Endothelial cell of umbilical vein (primary cell): Measurements from ENCODE around the gene MYH7. TPM values are rescaled to one million over a fixed set of nuclear protein-coding genes. Genes with fewer than 3 reads are reported as not detected.

Source experiments
- BruUV-seq: library from RNA; stranded (reverse); fragments of 400-500 nt; replicated peaks from 2 replicates; lab custom pipeline; 2021; lab: Mats Ljungman, UMichigan
- CTCF ChIA-PET: fragments of 300-600, 350-600 bp; sonication (Branson Sonifier 250); formaldehyde crosslinking; loops from one replicate; lab custom pipeline; 2021; ENCODE audit warnings: antibody characterized with exemption, inconsistent platforms; lab: Charles Lee
- POLR2A ChIA-PET: fragments of 300-600, 350-600 bp; sonication (Branson Sonifier 250); formaldehyde crosslinking; loops from one replicate; lab custom pipeline; 2021; ENCODE audit warnings: antibody characterized with exemption, inconsistent platforms; lab: Charles Lee
- DNase-seq: peaks from one replicate; pipeline ENCODE4 v3.0.0-alpha.2; 2011; ENCODE audit warnings: low read depth, low spot score
- FAIRE-seq: peaks from 2 replicates; lab custom pipeline; 2011; peaks lifted over from hg19 to GRCh38; lab: Jason Lieb, UNC
- H2AFZ ChIP-seq: 2 replicates; pipeline ENCODE4 v1.6.0; 2012; ENCODE audit warnings: low read depth, low read length, control low read depth, inconsistent platforms
- H3K27ac ChIP-seq: 2 replicates; pipeline ENCODE4 v1.5.1; 2011; ENCODE audit warnings: low read depth, mild to moderate bottlenecking, control low read depth, low read length, moderate library complexity; ENCODE audit not compliant: insufficient read depth
- H3K27me3 ChIP-seq, 2 experiments: 2 replicates each; pipeline versions ENCODE4 v1.6.0 to v1.6.1; 2011; ENCODE audit warnings: low read length in 2 of 2, mixed read lengths in 1 of 2; ENCODE audit not compliant: control insufficient read depth in 2 of 2, insufficient read depth in 2 of 2
- H3K36me3 ChIP-seq, 2 experiments: 2 replicates in 1 of 2; 3 replicates in 1 of 2; pipeline ENCODE4 v1.5.1; 2011; ENCODE audit warnings: low read length in 2 of 2, mild to moderate bottlenecking in 1 of 2, moderate library complexity in 1 of 2; ENCODE audit not compliant: control insufficient read depth in 2 of 2, insufficient read depth in 2 of 2; ENCODE audit errors: extremely low read depth in 1 of 2
- H3K4me1 ChIP-seq: 3 replicates; pipeline ENCODE4 v1.5.1; 2011; ENCODE audit warnings: mild to moderate bottlenecking, low read length; ENCODE audit not compliant: control insufficient read depth, insufficient read depth; ENCODE audit errors: extremely low read depth
- H3K4me2 ChIP-seq: 2 replicates; pipeline ENCODE4 v1.6.1; 2011; ENCODE audit warnings: low read length, control low read depth, mixed read lengths; ENCODE audit not compliant: insufficient read depth
- H3K4me3 ChIP-seq, 3 experiments: fragments of 200-600 bp in 1 of 3; sonication (generic), shearing (Covaris generic) in 1 of 3; replicated peaks in 1 of 3; 2 replicates each; pipeline ENCODE4 v1.5.1; 2011 to 2016; ENCODE audit warnings: control low read depth in 3 of 3, low read length in 3 of 3, mild to moderate bottlenecking in 2 of 3, inconsistent platforms in 1 of 3, low read depth in 1 of 3, moderate library complexity in 1 of 3; ENCODE audit not compliant: insufficient read depth in 1 of 3
- H3K79me2 ChIP-seq: 2 replicates; pipeline ENCODE4 v1.6.0; 2012; ENCODE audit warnings: low read length, inconsistent platforms; ENCODE audit not compliant: control insufficient read depth, insufficient read depth
- H3K9ac ChIP-seq: replicated peaks from 2 replicates; pipeline ENCODE3; 2011; ENCODE audit warnings: low read length, control low read depth; ENCODE audit not compliant: insufficient read depth; ENCODE audit errors: extremely low read depth
- H3K9me1 ChIP-seq: replicated peaks from 3 replicates; pipeline ENCODE4 v1.6.0; 2011; ENCODE audit warnings: mild to moderate bottlenecking, low read length; ENCODE audit not compliant: control insufficient read depth, insufficient read depth; ENCODE audit errors: extremely low read depth
- H3K9me3 ChIP-seq: replicated peaks from 2 replicates; pipeline ENCODE4 v1.5.1; 2012; ENCODE audit warnings: low read length, inconsistent platforms; ENCODE audit not compliant: control insufficient read depth, insufficient read depth
- H4K20me1 ChIP-seq: replicated peaks from 2 replicates; pipeline ENCODE3; 2011; ENCODE audit warnings: mild to moderate bottlenecking, low read length; ENCODE audit not compliant: control insufficient read depth, insufficient read depth; ENCODE audit errors: extremely low read depth
- EZH2 ChIP-seq: IDR thresholded peaks from 2 replicates; pipeline ENCODE4 v1.6.1; 2012; ENCODE audit warnings: borderline replicate concordance, low read depth, mild to moderate bottlenecking, moderate library complexity, low read length, inconsistent platforms; ENCODE audit not compliant: severe bottlenecking
- FOS ChIP-seq: IDR thresholded peaks from 2 replicates; pipeline ENCODE4 v1.6.1; 2011; ENCODE audit warnings: mild to moderate bottlenecking, low read length, moderate library complexity, borderline replicate concordance; ENCODE audit not compliant: insufficient read depth
- GATA2 ChIP-seq: IDR thresholded peaks from 2 replicates; pipeline ENCODE4 v1.7.0; 2011; ENCODE audit warnings: low read depth, mild to moderate bottlenecking, moderate library complexity, mixed read lengths, low read length; ENCODE audit not compliant: insufficient read length, insufficient read depth
- JUN ChIP-seq: IDR thresholded peaks from 2 replicates; pipeline ENCODE4 v1.6.1; 2011; ENCODE audit warnings: borderline replicate concordance, low read depth; ENCODE audit not compliant: insufficient read length, insufficient read depth
- MYC ChIP-seq: IDR thresholded peaks from one replicate; pipeline ENCODE4 v1.6.1; 2011; ENCODE audit warnings: mild to moderate bottlenecking, low read depth, low read length
- POLR2A ChIP-seq: IDR thresholded peaks from 2 replicates; pipeline ENCODE4 v1.6.1; 2012; ENCODE audit warnings: low read depth, mild to moderate bottlenecking, control low read depth, low read length
- POLR2AphosphoS5 ChIP-seq: IDR thresholded peaks from 2 replicates; pipeline ENCODE4 v1.6.1; 2012; ENCODE audit warnings: low read depth, mild to moderate bottlenecking, control low read depth, low read length, moderate library complexity; ENCODE audit not compliant: insufficient read depth
- dilution Hi-C: fragments of 300-500 bp; cut with MboI; formaldehyde crosslinking; loops from one replicate; pipeline ENCODE4 v1.15.0; 2019; ENCODE audit warnings: low sequenced_read_pairs; ENCODE audit not compliant: extremely low pct_ligation_motif_present
- intact Hi-C: fragments of 100-400 bp; cut with micrococcal nuclease; formaldehyde crosslinking; loops from one replicate; pipeline ENCODE4 v1.10.0; 2022
- polyA plus RNA-seq, 4 experiments: library from polyadenylated mRNA; depleted of rRNA in 3 of 4; stranded (reverse) in 3 of 4; unstranded in 1 of 4; fragments of >200 nt; gene quantifications; 2 replicates each; pipeline versions ENCODE4 v1.2.1 to v1.2.3, GENCODE V29; 2011 to 2012; ENCODE audit warnings: missing spikeins in 1 of 4
- total RNA-seq: library from RNA; stranded (reverse); gene quantifications from 2 replicates; pipeline ENCODE4 v1.2.3, GENCODE V29; 2021
- TF ChIP-seq, protein P1 (sequence below), 2 donors: IDR thresholded peaks; 1 replicate in 1 of 2; 2 replicates in 1 of 2; pipeline ENCODE4 v1.5.1; 2011; ENCODE audit warnings: low read length in 2 of 2, mild to moderate bottlenecking in 2 of 2, moderate library complexity in 2 of 2, control low read depth in 1 of 2, inconsistent platforms in 1 of 2, low read depth in 1 of 2; ENCODE audit not compliant: insufficient read depth in 1 of 2; ENCODE audit errors: extremely low read depth in 1 of 2
- TF ChIP-seq, protein P2 (sequence below): IDR thresholded peaks from 2 replicates; pipeline ENCODE4 v1.6.1; 2011; ENCODE audit not compliant: insufficient read depth, insufficient read length

The MYH7 gene
- total and polyA plus RNA-seq, 2 donors (not counting 3 experiments of a cell fraction or from before 2014, with no cell fraction given): not detected

DNA sequence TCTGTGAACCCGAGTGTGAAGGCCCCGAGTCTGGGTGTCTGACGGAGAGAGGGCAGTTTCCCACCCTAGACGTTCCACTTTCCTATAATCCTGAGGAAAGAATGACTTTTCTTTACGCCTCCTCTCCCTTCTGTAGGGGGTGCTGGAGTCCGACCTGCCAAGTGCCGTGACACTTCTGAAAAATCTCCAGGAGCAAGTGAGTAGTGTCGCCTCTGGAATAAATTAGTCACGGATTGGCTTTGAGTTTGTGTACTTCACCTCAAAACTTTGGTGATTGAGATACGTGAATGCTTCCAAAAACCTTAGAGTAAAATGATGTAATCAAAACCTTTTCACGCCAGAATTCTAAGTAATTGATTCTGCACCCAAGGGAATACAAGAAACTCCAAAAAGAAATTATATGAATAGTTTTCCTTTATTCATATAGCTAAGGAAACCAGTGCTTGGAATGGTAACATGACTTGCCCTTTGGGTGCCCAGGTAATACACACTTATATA is 34.5 kb upstream of the MYH7 start:
- Histone ChIP-seq H3K4me3 (peak overlapping the region; percentile 73 to 91 (median 83)), H2AFZ (peak overlapping the region; percentile 74), H3K79me2 (peaks cover 15% of the 10 kb centered on the region), H3K27me3 (no peaks in the 10 kb centered on the region), H3K27ac (peak overlapping the region; percentile 78), H3K9me1 (no peaks in the 10 kb centered on the region), H3K36me3 (peaks cover 2 to 6% of the 10 kb centered on the region in 2 experiments), H3K4me1 (peaks cover 5% of the 10 kb centered on the region), H3K9me3 (no peaks in the 10 kb centered on the region), H3K9ac (peak overlapping the region; percentile 85), H4K20me1 (no peaks in the 10 kb centered on the region), H3K4me2 (peak overlapping the region; percentile 89)
- TSS peak; percentile 73 for BruUV-seq
- no peak for DNase-seq
- dilution Hi-C loops (no loop called here), intact Hi-C loops (loop anchor here (1.0 kb wide), 4 partner anchors 86 to 184 kb away; partner anchors contain the start of genes HOMEZ, PABPN1 and THTPA)
- ChIA-PET CTCF (interaction anchor here (0.6 to 1.0 kb wide), 2 partner anchors 9 to 91 kb away, joined by 4 read pairs; no protein-coding TSS in a partner anchor), POLR2A (no interaction called here)
- TF ChIP-seq POLR2A (no peak), JUN (no peak), FOS (no peak), MYC (no peak), EZH2 (no peak), POLR2AphosphoS5 (no peak), GATA2 (no peak)
- TF ChIP-seq, protein P1, sequence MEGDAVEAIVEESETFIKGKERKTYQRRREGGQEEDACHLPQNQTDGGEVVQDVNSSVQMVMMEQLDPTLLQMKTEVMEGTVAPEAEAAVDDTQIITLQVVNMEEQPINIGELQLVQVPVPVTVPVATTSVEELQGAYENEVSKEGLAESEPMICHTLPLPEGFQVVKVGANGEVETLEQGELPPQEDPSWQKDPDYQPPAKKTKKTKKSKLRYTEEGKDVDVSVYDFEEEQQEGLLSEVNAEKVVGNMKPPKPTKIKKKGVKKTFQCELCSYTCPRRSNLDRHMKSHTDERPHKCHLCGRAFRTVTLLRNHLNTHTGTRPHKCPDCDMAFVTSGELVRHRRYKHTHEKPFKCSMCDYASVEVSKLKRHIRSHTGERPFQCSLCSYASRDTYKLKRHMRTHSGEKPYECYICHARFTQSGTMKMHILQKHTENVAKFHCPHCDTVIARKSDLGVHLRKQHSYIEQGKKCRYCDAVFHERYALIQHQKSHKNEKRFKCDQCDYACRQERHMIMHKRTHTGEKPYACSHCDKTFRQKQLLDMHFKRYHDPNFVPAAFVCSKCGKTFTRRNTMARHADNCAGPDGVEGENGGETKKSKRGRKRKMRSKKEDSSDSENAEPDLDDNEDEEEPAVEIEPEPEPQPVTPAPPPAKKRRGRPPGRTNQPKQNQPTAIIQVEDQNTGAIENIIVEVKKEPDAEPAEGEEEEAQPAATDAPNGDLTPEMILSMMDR (IDR thresholded peaks at IDR 0.05; ENCODE audit: extremely low read depth in 1 of 2, insufficient read depth in 1 of 2, low read depth in 1 of 2, low read length in 2 of 2): no peak
- TF ChIP-seq, protein P2, sequence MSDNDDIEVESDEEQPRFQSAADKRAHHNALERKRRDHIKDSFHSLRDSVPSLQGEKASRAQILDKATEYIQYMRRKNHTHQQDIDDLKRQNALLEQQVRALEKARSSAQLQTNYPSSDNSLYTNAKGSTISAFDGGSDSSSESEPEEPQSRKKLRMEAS: no peak
- FAIRE-seq: no peak
